Measurements from ENCODE around the gene IL1RN.

DNA sequence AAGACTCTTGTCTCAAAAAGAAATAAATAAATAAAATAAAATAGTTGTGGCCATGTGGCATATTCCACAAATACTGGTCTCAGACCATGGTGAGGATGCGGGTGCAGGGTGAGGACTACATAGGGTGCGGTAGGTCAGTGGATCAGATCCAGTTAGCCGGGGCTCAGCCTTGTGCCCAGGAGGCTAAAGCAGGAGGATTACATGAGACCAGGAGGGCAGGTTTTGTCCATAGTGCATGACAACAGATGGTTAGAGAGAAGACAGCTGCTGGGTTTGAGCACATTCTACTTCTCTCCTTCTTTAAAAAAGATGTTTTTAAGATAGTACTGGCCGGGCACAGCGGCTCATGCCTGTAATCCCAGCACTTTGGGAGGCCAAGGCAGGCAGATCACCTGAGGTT is 33.6 kb downstream of the IL1RN start:
- no peak for TF ChIP-seq EZH2 (IDR thresholded peaks at IDR 0.05; ENCODE audit: borderline replicate concordance, low read depth, low read length, severe bottlenecking)
- TF ChIP-seq, protein P1, sequence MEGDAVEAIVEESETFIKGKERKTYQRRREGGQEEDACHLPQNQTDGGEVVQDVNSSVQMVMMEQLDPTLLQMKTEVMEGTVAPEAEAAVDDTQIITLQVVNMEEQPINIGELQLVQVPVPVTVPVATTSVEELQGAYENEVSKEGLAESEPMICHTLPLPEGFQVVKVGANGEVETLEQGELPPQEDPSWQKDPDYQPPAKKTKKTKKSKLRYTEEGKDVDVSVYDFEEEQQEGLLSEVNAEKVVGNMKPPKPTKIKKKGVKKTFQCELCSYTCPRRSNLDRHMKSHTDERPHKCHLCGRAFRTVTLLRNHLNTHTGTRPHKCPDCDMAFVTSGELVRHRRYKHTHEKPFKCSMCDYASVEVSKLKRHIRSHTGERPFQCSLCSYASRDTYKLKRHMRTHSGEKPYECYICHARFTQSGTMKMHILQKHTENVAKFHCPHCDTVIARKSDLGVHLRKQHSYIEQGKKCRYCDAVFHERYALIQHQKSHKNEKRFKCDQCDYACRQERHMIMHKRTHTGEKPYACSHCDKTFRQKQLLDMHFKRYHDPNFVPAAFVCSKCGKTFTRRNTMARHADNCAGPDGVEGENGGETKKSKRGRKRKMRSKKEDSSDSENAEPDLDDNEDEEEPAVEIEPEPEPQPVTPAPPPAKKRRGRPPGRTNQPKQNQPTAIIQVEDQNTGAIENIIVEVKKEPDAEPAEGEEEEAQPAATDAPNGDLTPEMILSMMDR (IDR thresholded peaks at IDR 0.05; ENCODE audit: extremely low read depth in 1 of 2, insufficient read depth in 1 of 2, low read depth in 1 of 2, low read length in 2 of 2) = no peak
- no peak for TF ChIP-seq POLR2AphosphoS5 (IDR thresholded peaks at IDR 0.05; ENCODE audit: insufficient read depth, low read depth, low read length)
- TF ChIP-seq, protein P2, sequence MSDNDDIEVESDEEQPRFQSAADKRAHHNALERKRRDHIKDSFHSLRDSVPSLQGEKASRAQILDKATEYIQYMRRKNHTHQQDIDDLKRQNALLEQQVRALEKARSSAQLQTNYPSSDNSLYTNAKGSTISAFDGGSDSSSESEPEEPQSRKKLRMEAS (IDR thresholded peaks at IDR 0.05; ENCODE audit: insufficient read depth, insufficient read length) = no peak
- no peak for TF ChIP-seq POLR2A (IDR thresholded peaks at IDR 0.05; ENCODE audit: low read depth, low read length)
- TF ChIP-seq GATA2 (IDR thresholded peaks at IDR 0.05; ENCODE audit: insufficient read depth, insufficient read length, low read depth, low read length) = no peak
- no peak for TF ChIP-seq FOS (IDR thresholded peaks at IDR 0.05; ENCODE audit: borderline replicate concordance, insufficient read depth, low read length)
- no peak for TF ChIP-seq MYC (IDR thresholded peaks at IDR 0.05; ENCODE audit: low read depth, low read length)
- no peak for TF ChIP-seq JUN (IDR thresholded peaks at IDR 0.05; ENCODE audit: borderline replicate concordance, insufficient read depth, insufficient read length, low read depth)
